Stimulated activated CD4-positive, alpha-beta T cell treated with anti-CD3 and anti-CD28 coated beads, Interleukin-2, amount 100 ng/mL, for 24 hours (primary cell): ENCODE results near the gene POLE3.
"Not testable (repeated sequence)": the region's sequence is repeated elsewhere in the genome, so short reads cannot be mapped to it uniquely, and the experiment has no call there.

Experiments used
- DNase-seq, 2 donors: peaks; one replicate each; pipeline ENCODE4 v3.0.0-alpha.2; 2020

The POLE3 gene

GRCh38 chr9:113401027-113401792 lies 9.3 kb downstream of the POLE3 start, which contains the start of gene ALAD:
Gene ALAD (minus strand): TSS chr9:113401284. CDS start chr9:113393559, 7,725 bp downstream.
- DNase-seq: peak; percentile 99 to 100

GRCh38 chr9:113399646-113400200 lies 10.8 kb downstream of the POLE3 start:
- no peak for DNase-seq

- no peak for DNase-seq
These were observed 11.7 kb downstream of the POLE3 start for GRCh38 chr9:113398796-113399195.

GRCh38 chr9:113397203-113397631 lies 13.3 kb downstream of the POLE3 start:
- DNase-seq: no peak

GRCh38 chr9:113395000-113395861 lies 15.2 kb downstream of the POLE3 start:
- DNase-seq: no peak

GRCh38 chr9:113393281-113393680 lies 17.2 kb downstream of the POLE3 start:
- DNase-seq: no peak

GRCh38 chr9:113391917-113392316 lies 18.6 kb downstream of the POLE3 start:
- DNase-seq: no peak

GRCh38 chr9:113390192-113390960 lies 20.1 kb downstream of the POLE3 start:
- no peak for DNase-seq

GRCh38 chr9:113389451-113389850 lies 21.0 kb downstream of the POLE3 start:
- no peak for DNase-seq

- no peak for DNase-seq
These were observed 21.6 kb downstream of the POLE3 start for GRCh38 chr9:113388833-113389232.

- no peak for DNase-seq
These were observed 22.8 kb downstream of the POLE3 start for GRCh38 chr9:113387560-113388230.

- no peak for DNase-seq
These were observed 23.7 kb downstream of the POLE3 start for GRCh38 chr9:113386571-113387393.

- no peak for DNase-seq
These were observed 28.5 kb downstream of the POLE3 start for GRCh38 chr9:113381909-113382411.

GRCh38 chr9:113381441-113381840 lies 29.0 kb downstream of the POLE3 start:
- DNase-seq: not testable (repeated sequence)

- no peak for DNase-seq
These were observed 29.6 kb downstream of the POLE3 start for GRCh38 chr9:113380869-113381378.

- DNase-seq: not testable (repeated sequence)
These were observed 30.7 kb downstream of the POLE3 start for GRCh38 chr9:113379829-113380210.

GRCh38 chr9:113379094-113379828 lies 31.2 kb downstream of the POLE3 start:
- DNase-seq: not testable (repeated sequence)

- DNase-seq: peak; percentile 71 to 82
These were observed 33.6 kb downstream of the POLE3 start, which contains the start of gene HDHD3 for GRCh38 chr9:113376634-113377567. Gene HDHD3 (minus strand): TSS chr9:113376986. CDS start chr9:113374354, 2,632 bp downstream.
